ENCODE measurements around the gene PATL2.

GRCh38 chr15:44728576-44729407 is 17.7 kb upstream of the PATL2 start:
- TF ChIP-seq CTCF (conservative IDR thresholded peaks at IDR 0.05; ENCODE audit: low read length) (no peak), EZH2phosphoT487 (IDR thresholded peaks at IDR 0.05; ENCODE audit: borderline replicate concordance, low read depth, low read length) (no peak)

All from OCI-LY7 (cell line).